Keratinocyte (primary cell): ENCODE measurements around the gene DPH6.

Experiments used
- CTCF ChIP-seq, 3 experiments: IDR thresholded peaks in 1 of 3; conservative IDR thresholded peaks in 1 of 3; optimal IDR thresholded peaks in 1 of 3; 2 replicates in 2 of 3; 3 replicates in 1 of 3; pipeline versions ENCODE3 to v1.5.1; 2011; ENCODE audit warnings: low read length in 3 of 3, mild to moderate bottlenecking in 3 of 3, moderate library complexity in 2 of 3, control low read depth in 1 of 3, inconsistent platforms in 1 of 3; ENCODE audit not compliant: insufficient read depth in 2 of 3; ENCODE audit errors: extremely low read depth in 1 of 3
- EZH2 ChIP-seq: IDR thresholded peaks from one replicate; pipeline ENCODE4 v1.6.1; 2012; ENCODE audit warnings: inconsistent platforms, mild to moderate bottlenecking, low read length, moderate library complexity

- TF ChIP-seq CTCF (optimal IDR thresholded peaks at IDR 0.05 in 1 of 3, IDR thresholded peaks at IDR 0.05 in 1 of 3, conservative IDR thresholded peaks at IDR 0.05 in 1 of 3; ENCODE audit: extremely low read depth in 1 of 3, insufficient read depth in 2 of 3, low read length in 3 of 3) = no peak
- no peak for TF ChIP-seq EZH2
Observed at GRCh38 chr15:35383506-35383905, 162.5 kb downstream of the DPH6 start.
